GM19395 (cell line): ENCODE results near the gene BAG5.
"Not testable (repeated sequence)": the region's sequence is repeated elsewhere in the genome, so short reads cannot be mapped to it uniquely, and the experiment has no call there.

Experiments
- ATAC-seq: cut with Tn5 transposase; IDR thresholded peaks from one replicate; pipeline ENCODE4 v1.9.1; 2021; ENCODE audit warnings: mild to moderate bottlenecking, moderate library complexity; ENCODE audit not compliant: unreplicated experiment

Gene BAG5

DNA sequence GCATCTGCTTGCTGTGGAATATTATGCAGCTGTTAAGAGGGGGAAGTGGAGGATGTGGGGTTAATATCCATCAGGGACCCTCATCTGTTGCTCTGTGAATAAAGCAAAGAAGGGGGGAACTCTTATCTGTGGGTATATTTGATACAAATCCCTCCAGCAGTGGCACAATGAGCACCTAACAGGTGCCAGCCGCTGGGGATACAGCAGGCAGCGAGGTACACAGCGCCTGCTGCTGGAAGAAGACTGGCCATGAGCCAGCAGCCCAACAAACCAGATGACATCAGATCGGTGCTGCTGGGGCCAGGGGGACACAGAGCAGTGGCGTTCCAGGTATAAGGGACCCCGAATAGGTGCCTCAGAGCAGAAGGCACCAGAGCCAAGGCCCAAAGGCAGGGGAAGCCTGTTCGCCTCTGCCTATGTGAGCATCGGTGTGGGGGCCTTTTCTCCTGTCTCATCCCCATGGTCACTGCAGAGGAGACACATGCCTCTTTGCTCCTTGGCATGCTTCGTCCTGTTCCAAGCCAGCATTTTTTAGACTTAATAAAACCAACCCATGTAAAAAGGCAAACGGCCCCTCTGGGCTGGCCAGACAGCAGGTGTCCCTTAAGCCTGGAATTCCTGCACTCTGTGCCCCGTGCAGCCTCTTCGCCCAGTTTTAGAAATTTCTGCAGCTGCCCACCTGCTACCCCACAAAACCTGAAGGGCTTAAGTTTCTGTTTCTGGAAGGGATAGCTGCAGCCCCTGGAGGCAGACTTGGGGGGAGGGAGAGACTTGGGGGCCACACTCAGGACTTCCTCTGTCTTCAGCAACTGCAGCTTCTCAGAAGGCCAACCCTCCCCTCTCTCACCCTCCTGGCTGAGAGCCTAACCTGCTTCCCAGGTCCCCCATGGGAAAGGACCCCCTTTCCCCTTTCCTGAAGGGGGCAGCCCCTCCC lies 38.2 kb downstream of the BAG5 start:
- no peak for ATAC-seq

- no peak for ATAC-seq
These were observed 38.9 kb downstream of the BAG5 start for GRCh38 chr14:103523575-103523954.

DNA sequence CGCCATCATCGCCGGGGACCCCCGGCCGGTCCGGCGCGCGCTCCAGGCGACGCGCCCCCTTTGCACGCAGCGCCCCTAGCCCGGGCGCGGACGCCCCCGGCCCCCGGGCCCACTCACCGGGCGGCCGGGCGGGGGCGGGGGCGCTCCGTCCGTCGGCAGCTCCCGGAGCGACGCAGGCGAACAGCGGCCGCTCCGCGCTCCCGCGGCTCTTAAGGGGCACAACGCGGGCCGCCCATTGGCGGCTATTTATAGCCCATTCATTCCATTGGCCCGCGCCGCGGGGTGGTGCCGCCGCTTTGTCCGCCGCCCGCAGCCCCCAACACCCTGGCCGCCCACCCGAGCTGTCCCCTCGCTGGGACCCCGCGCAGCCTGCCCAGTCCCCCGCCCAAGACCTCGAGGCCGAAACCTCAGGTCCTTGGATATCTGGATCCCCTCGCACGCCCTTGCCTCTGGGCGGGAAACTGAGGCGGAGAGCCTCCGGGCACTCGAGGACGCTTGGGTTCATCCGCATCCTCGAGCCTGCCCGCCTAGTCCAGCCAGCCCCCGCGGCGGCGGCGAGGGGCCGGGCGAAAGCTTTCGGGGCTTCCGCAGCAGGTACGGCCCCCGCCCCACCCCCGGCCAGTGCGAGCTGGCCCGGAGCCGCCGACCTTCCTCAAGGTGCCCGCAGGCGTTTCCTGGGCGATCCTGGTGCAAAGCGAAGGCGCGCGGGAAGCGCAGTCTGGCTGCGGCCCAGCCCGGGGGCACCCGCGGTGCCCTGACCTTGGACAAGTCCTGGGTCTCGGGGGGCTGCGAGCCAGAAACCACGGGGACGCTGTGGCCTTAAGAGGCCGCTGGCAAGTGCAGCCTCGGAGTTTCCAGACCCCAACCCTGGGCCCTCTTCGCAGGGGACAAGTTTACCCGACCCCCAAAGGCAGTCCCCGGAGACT lies 39.5 kb downstream of the BAG5 start, which contains the start of gene CKB:
CKB (minus strand) TSS at position 182 of the 926 bp plus-strand sequence. CDS start 337 bp downstream, outside the sequence.
- ATAC-seq, result no peak

GRCh38 chr14:103521951-103522563 lies 40.4 kb downstream of the BAG5 start:
- ATAC-seq, result no peak

- ATAC-seq, result no peak
These were observed 41.0 kb downstream of the BAG5 start for GRCh38 chr14:103521438-103521950.

- no peak for ATAC-seq
These were observed 41.6 kb downstream of the BAG5 start for GRCh38 chr14:103520657-103521437.

- no peak for ATAC-seq
These were observed 42.2 kb downstream of the BAG5 start for GRCh38 chr14:103520269-103520656.

- no peak for ATAC-seq
These were observed 42.6 kb downstream of the BAG5 start for GRCh38 chr14:103519837-103520212.

DNA sequence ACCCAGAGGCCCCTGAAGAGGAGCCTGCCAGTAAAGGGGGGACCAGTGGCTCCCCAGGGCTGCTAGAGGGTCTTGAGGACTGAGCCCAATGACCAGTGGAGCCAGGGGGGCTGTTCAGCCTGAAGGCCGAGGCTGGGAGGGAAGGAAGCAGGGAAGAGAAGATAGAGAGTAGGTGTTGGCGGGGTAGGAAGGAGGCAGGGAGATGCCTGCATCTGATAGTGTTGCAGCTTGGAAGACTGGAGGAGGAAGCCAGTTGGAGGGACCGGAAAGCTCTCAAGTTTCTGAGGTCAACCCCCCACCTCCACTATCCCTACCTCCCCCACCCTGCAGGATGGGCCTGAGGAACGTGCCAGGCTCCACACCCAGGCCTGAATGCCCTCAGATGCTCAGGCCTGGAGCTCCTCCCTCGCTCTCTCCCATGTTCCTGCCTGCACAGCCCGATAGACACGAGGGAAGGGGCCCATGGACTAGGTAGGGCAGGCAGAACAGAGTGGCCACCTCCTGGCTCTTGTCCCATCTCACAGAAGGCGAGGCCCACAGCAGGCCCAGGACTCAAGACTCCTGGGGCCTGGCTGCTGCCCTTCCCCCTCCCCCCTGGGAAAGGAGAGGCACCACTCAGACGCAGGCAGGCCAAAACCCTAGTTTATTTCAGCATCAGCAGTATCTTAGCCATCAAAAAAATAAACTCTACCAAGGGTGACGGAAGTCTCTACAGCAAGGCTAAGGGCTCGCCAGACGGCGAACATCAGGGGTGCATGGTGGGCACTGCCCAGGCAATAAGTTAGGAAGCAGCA lies 43.2 kb downstream of the BAG5 start:
- ATAC-seq, result no peak

DNA sequence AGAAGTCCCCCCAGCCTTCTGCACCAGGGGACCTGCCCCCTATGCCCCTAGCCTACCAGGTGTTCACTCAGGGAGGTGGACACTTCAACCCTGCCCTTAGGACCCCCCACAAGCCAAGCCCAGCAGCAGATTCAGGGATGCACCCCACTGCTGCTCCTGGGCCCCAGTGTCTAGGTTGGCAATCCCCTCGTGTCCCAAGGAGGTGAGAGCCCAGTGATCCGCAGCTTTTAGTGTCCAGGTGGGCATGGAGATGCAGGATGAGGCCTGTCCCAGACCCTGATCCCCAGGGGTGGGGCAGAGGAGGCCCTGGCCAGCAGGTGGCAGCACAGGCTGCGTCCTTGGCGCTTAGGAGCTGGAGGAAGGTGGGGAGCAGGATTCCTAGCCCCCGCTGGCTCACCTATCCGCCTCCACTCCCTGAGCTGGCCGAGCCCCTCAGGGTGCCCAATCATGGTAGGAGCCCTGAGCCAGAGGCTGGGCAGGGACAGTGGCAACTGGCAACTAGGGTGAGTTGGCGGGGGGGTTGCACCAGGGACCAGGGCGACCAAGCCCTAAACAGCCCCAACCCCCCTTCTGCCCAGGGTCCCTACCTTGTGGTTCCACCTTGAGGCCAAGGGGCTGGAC lies 43.9 kb downstream of the BAG5 start:
- ATAC-seq, result no peak

GRCh38 chr14:103517721-103518421 lies 44.6 kb downstream of the BAG5 start:
- ATAC-seq, result no peak

GRCh38 chr14:103517174-103517566 lies 45.3 kb downstream of the BAG5 start:
- no peak for ATAC-seq

GRCh38 chr14:103516426-103517173 lies 45.9 kb downstream of the BAG5 start:
- no peak for ATAC-seq

DNA sequence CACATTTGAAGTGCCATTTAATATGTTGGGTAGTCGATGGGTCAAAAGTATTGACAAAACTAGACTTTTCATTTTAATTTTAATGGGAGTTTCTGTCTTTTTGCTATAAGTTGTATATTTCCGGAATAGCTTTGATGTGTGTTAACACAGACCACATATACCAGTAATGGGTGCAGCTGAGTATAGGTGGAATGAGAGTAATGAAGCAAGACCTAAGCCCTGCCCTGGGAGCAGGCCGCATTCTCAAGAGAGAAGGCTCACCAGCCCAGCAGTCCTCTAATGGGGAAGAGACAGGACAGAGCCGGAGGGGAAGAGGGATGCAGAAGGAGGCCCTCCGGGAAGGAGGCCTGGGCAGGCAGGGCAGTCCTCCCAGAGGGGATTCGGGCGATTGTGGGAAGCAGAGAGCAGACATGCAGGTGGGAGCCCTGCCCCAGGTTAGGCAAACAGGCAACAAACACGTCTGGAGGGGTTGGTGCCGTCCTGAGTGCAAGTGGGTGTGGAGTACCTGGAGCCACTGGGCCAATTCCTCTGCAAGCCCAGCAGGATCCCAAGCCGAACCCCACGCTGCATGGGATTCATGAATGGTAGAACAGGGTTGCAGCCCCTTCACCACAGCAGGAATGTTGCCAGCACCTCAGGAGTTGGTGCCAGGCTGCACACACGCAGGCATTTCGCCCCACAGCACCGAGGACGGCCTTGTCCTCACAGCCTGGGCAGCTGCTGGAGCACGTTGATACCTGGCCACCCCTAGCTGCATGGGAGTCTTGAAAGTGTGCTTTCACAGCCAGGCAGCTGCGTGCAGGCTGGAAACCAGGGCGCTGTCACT lies 47.6 kb downstream of the BAG5 start:
- ATAC-seq, result no peak

DNA sequence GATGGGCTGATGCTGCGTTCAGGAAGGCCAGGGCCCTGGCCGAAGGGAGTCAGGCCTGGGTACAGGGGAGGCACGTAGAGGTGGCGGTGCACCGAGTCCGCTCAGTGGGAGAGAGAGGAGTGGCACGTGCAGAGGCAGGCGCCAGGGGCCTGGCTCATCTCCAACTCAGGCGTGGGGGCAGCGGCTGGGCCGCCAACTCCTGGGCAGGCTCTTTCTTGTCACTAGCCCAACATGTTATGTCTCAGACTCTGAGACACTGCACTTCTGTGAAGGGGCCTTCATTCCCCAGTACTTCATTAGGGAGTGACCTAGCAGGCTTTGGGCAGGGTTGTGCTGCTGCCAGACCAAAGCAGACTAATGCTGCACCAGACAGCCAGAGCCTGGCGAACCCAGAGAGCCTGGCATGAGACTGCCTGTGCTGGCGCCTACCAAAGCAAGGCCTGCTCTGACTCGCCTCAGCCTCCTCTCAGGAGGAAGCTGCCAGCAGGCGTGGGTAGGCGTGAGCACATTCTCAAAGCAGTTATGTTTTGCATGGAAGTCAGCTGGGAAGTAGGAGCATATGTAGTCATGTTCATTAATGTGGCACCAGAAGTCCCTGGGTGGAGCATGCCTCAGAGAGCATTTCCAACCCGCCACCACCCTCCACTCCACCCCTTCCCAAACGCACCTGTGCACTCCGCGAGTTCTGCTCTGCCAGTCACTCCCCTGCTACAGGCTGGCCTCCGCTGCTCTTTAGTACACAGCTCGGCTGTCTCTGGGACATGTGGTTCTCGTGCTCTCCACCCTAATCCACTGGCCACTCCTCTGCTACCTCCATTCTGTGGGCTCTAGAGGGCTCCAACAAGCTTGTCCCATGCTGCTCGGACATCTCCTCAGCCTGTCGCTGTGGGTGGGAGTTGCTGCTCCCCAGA lies 49.5 kb downstream of the BAG5 start:
- no peak for ATAC-seq

- not testable (repeated sequence) for ATAC-seq
These were observed 50.3 kb downstream of the BAG5 start for GRCh38 chr14:103512180-103512579.
